G401 (cell line): Measurements from ENCODE around the gene SRRM5. TPM values are rescaled to one million over a fixed set of nuclear protein-coding genes. Genes with fewer than 3 reads are reported as not detected.
A peak's percentile ranks its signal among the peaks of the same experiment; 100 is the strongest.
"Not testable (repeated sequence)": the region's sequence is repeated elsewhere in the genome, so short reads cannot be mapped to it uniquely, and the experiment has no call there.

Experiments used
- DNase-seq: peaks from one replicate; pipeline ENCODE4 v3.0.0-alpha.2; 2015; ENCODE audit warnings: low spot score
- in situ Hi-C: cut with HindIII; loops from 2 replicates; pipeline ENCODE4 v1.10.0; 2016; ENCODE audit warnings: low sequenced_read_pairs, mixed read lengths
- total RNA-seq: library from RNA; depleted of rRNA; stranded (reverse); fragments of >200 nt; shearing (Covaris generic); gene quantifications from 2 replicates; pipeline ENCODE4 v1.2.3, GENCODE V29; 2014

The SRRM5 gene
- total RNA-seq, 1 experiment from 2014 or later = not detected

DNA sequence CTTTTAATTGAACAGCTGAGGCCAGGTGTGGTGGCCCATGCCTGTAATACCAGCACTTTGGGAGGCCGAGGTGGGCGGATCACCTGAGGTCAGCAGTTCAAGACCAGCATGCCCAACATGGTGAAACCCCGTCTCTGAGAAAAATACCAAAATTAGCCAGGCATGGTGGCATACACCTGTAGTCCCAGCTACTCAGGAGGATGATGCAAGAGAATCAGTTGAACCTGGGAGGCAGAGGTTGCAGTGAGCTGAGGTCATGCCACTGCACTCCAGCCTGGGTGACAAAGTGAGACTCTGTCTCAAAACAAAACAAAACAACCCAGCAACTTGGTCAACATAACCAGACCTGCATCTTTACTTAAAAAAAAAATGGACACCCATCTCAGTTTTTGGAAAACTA, 24.9 kb upstream of the SRRM5 start:
- DNase-seq, in situ Hi-C loops: not testable (repeated sequence)

DNA sequence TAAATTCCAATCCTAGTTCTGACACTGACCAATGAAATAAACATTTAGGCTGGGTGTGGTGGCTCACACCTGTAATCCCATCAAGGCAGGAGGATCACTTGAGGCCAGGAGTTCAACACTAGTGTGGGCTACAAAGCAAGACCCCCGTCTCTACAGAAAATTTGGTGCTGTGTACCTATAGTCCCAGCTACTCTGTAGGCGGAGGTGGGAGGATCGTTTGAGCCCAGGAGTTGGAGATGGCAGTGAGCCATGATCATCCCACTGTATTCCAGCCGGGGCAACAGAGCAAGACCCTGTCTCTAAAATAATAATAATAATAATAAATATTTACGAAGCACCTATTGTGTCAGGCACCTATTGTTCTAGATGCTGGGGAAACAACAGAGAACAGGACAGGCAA, 22.6 kb upstream of the SRRM5 start:
- in situ Hi-C loops = no loop called here
- no peak for DNase-seq

DNA sequence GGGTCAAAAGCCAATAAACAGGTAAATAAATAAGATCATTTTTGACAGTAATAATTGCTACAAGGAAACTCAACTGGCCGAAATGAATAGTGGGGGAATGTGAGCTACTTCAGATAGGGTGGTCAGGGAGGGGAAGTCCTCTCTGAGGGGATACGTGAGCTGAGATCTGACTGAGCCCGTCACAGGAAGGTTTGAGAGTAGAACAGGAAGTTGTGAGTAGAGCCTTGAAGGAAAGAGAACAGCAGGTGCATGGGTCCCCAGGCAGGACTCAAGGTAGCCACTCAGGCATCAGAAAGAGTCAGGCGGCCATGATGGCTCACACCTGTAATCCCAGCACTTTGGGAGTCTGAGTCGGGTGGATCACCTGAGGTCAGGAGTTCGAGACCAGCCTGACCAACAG, 22.2 kb upstream of the SRRM5 start:
- in situ Hi-C loops = no loop called here

DNA sequence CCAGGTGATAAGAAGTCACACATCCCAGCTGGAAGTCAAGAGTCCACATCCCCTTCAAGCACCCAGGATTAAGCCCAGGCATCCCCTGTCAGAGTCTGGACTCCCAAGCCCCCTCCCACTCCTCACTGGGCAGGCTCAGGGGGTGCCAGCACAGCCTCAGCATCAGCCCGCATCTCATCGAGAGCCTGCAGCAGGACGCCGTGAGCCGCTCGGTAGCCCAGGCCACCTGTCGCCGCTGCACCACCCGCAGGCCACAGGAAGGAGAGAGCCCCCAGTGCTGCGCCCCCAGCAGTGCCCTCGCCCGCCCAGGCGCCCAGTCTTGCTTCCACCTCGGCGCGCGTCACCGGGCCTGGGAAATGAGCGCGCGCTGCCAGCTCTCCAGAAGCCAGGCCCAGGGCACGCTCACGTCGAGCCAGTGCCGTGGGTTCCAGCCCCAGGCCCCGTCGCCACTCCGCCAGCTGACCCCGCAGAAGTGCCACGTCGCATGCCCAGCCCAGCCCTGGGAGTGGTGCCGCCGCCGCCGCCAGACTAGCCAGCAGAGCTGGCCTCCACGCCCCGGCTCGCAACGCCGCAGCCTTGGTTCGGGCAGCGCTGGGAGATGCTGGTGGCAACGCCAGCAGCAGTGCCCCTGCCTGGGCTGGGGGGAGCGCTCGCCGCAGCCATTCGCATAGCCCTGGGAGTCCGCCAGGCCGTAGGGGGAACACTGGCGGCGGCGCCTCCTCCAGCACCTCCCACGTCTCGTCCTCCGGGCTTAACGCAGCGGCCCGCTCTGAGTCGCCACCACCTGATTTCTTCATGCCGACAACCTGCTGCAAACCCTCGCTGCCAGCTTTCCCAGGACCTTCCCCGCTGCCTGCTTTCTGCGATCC, 19.8 kb upstream of the SRRM5 start:
- in situ Hi-C loops = no loop called here

More for the DNA sequence above, 22.2 kb upstream of the SRRM5 start:
- no peak for DNase-seq

DNA sequence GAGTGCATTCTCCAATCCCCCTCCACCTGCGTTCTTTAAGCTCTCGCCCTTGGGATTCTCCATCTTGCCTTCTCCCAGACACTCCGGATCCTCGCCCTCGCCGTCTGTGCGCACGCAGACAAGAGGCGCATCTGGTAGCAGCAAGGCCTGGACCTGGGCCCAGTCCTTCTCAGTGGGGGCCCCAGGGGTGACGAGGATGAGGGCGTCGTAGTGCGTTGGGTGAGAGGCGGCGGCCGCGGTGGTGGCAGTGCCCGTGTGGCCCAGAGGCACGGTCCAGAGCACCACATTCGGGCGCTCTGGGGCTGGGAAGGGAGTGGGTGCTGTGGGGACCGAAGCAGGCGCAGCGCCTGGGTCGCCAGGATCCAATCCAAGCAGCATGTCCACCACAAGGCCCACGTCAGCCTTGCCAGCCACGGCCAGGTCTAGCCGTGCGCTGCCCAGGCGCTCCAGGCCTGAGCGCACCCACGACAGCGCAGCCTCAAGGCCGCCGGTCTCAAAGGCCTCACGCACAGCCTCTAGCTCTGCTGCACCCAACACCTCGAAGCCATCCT, 19.0 kb upstream of the SRRM5 start:
- DNase-seq = no peak
- in situ Hi-C loops = no loop called here

More for the DNA sequence above, 19.8 kb upstream of the SRRM5 start:
- DNase-seq = no peak

DNA sequence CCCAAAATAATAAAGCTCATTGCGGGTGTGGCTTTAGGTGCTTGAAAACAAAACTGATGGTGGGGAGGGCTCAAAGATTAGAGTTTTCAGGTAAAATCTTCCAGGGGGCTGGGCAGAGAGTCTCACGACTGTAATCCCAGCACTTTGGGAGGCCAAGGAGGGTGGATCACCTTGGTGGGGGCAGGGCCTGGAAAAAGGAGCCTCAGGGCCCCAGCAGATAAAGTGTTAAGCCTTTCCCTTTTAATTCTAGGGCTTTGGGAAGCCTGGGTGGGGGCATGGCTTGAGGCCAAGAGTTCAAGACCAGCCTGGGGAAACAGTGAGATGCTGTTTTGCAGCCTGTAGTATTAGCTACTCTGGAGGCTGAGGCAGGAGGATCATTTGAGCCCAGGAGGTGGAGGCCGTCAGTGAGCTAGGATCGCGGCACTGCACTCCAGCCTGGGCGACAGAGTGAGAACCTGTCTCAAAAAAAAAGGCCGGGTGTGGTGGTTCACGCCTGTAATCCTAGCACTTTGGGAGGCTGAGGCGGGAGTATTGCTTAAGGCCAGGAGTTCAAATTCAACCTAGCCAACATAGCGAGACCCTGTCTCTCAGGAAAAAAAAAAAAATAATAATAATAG, 17.7 kb upstream of the SRRM5 start:
- DNase-seq = no peak
- in situ Hi-C loops = no loop called here

DNA sequence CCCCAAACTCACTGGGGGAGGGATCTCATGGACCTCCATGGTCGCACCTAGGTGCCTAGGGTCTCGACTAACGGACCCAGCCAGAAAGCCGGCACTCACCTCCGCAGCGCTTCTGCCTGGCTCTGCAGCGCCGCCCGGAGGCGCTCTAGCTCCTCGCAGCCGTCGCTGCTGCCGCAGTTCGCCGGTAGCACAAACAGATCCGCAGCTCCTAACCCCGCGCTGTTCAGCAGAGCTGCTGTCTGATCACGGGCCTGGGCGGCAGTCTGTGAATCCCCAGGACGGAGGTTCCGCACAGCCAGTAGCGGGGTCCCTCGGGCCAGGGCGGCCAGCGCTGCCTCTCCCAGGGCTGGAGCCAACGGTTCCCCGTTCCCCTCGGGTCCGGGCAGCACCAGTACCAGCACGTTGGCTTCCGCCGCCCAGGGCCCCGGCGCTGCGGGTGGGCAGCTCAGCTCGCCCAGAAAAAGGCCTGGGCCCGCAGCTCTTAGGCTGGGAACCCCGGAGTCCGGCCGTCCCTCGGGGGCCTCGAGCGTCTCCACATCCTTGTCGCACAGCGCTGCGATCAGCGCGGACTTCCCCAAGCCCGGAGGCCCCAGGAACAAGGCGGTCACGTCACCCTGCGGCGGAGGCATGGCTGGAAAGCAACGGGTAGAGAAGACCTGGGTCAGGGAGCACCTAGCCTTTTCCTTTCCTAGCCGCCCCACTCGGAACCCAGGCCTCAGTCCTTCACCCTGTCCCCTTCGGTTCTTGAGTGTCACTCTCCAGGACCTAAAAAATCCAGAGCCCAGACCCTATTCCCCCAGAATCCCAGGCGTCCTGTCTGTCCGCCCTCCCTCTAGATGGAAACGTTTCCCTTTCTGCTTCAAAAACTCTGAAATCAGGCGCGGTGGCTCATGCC, 16.9 kb upstream of the SRRM5 start:
- DNase-seq = peak; percentile 44
- in situ Hi-C loops = no loop called here

DNA sequence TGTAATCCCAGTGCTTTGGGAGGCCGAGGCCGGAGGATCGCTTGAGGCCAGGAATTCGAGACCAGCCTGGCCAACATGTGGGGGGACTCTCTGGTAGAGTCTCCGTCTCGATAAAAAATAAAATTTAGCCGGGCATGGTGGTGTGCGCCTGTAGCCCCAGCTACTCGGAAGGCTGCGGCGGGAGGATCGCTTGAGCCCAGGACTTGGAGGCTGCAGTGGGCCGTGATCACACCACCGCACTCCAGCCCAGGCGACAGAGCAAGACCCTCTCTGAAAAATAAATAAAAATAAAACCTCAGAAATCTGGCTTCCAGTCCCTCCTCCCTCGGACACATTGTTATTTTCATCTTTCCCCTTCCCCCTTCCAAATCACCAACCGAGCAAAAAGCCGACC, 16.3 kb upstream of the SRRM5 start:
- in situ Hi-C loops = no loop called here
- DNase-seq = no peak

DNA sequence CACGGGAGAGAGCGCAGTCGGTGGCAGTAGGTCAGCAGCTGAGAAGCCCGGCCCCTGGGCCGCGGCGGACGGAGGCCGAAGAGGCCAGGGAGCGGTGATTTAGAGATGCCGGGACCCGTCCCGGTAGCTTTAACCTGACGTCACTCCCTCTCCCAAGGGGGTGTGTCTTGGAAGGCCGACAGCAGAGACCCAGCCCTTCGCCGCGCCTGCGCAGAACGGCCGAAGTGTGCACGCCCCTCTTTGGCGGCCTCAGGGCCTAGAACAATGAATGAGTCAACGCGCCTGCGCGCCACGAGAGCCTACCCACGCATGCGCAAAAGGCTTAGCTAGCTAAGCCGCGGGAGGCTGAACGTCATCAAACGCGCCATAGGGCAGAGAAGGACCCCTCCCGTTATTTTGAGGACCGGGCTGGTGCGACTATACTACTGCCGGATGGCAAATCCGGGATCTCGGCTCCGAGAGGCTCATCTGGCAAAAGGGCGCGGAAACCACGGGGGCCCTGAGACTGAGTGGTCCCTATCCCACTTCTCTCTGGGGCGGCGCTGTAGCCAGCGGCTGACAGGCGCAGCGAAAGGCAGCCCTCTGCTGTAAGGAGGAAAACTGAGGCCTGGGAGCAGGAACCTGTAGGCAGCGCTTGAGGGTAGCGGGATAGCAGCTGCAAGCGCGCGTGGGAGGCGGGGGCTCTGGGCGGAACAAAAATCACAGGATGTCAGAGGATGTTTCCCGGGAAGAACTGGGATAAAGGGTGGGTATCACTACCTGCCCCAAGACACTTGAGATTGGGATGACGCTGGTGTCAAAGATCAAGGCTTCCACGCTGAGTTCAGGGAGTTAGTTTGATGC, 15.7 kb upstream of the SRRM5 start, which contains the start of the genes IRGQ and ZNF576:
TSS of gene IRGQ (minus strand) at position 136 of the 843 bp plus-strand sequence. CDS start 796 bp downstream, outside the sequence.
TSS of gene ZNF576 (plus strand) at position 597 of the 843 bp plus-strand sequence. CDS start 514 bp downstream, outside the sequence.
- DNase-seq = peak; percentile 99
- in situ Hi-C loops = no loop called here

DNA sequence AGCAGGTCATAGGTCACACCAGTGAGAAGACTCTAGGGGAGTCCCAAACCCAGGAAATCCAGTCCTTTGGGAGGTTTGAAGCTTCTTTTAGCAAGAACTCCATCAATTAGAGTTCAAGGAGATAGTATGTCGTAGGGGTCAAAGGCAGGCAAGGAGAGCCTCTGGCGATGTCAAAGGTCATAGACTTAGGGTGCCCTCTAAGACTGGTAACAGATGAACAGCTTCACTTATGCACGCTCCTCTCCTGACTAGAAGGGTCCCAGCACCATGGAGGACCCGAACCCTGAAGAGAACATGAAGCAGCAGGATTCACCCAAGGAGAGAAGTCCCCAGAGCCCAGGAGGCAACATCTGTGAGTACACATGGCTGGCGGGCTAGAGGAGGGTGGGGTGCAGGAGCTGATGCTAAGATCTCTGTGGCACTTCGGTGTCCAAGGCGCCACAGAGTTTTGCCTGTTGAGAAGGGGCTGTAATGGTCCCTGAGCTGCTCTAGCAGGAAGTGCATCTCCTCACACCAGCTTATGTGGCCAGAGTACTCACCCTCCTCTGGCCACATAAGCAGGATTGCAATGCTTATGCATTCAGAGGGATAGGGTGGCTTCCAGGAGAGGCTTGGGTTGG, 14.9 kb upstream of the SRRM5 start:
- DNase-seq = no peak
- in situ Hi-C loops = no loop called here

DNA sequence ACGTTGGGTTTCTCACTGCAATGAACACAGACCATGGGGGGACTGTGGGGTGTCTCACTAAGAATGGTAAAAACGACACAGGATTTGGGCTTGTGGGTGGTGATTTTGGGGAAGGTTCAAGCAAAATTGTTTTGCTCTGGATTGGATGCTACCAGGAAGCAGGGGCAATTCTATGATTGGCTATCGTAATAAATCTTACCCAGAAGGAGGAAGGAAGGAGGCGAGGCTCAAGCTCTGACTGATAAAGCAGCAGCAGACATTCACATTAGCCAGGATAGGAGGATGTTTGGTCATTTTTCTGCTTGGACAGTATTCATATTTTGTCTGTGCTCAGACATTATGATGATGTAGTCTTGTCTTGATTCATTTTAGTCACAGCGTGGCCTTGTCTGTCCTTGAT, 14.0 kb upstream of the SRRM5 start:
- DNase-seq = no peak
- in situ Hi-C loops = no loop called here

DNA sequence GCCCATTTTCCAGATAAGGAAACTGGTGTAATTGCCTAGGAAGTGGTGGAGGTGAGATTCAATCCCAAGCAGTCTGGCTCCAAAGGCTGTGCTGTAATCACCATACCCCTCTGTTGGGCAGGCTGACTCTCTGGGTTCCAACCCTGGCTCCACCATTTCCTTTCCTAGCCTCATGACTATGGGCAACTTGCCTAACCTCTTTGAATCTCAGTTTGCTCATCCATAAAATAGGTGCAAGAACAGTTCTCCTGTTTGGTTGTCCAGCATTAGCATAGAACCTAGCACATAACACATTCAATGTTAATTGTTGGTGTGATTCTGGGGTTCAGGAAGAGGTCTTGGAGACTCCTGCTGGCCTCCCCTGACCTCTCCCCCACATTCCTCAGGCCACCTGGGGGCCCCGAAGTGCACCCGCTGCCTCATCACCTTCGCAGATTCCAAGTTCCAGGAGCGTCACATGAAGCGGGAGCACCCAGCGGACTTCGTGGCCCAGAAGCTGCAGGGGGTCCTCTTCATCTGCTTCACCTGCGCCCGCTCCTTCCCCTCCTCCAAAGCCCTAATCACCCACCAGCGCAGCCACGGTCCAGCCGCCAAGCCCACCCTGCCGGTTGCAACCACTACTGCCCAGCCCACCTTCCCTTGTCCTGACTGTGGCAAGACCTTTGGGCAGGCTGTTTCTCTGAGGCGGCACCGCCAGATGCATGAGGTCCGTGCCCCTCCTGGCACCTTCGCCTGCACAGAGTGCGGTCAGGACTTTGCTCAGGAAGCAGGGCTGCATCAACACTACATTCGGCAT, 13.2 kb upstream of the SRRM5 start:
- in situ Hi-C loops = no loop called here
- DNase-seq = no peak

DNA sequence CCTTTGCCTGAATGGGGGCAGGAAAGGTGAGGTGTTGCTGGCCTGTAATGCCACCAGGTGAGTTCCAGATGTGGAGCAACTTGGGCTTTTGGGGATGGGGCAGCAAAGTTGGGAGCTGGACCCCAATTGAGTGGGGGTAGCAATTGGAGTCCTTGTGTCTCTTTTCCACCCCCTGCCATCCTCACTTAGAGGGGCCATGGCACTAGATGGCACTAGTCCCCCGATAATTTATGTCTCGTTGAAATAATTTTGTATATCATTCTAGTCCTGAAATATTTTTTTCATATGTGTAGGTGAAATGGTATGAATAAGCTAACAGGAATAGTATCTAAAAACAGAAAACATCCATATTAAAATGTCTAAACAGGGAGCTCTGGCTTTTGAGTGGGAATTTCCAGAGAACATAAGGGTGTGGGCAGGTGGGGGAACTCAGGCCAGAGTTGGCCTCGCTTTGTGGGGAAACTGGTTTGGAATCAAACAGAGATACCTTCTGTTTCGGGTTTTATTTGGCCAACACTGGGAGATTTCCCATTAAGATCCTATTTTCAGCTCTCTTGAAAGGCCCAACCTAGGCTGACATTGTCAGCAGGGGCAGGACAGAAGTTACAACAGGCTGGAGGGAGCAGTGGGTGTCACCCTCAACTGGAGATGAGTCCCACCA, 12.1 kb upstream of the SRRM5 start:
- in situ Hi-C loops = no loop called here
- DNase-seq = peak; percentile 82

DNA sequence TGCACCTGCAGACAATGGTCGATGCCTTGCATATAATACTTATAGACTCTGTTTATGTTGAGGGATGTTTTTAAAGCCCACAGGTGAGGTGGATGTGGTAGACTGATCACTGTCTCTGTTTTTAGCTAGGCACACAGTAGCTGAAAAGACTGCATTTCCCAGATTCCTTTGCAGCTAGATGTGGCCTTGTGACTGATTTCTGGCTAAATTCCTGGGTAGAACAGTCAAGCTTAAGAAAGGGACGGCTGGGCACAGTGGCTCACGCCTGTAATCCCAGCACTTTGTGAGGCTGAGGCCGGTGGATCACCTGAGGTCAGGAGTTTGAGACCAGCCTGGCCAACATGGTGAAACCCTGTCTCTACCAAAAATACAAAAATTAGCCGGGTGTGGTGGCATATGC, 11.6 kb upstream of the SRRM5 start:
- in situ Hi-C loops = not testable (repeated sequence)
- peak; percentile 85 for DNase-seq

DNA sequence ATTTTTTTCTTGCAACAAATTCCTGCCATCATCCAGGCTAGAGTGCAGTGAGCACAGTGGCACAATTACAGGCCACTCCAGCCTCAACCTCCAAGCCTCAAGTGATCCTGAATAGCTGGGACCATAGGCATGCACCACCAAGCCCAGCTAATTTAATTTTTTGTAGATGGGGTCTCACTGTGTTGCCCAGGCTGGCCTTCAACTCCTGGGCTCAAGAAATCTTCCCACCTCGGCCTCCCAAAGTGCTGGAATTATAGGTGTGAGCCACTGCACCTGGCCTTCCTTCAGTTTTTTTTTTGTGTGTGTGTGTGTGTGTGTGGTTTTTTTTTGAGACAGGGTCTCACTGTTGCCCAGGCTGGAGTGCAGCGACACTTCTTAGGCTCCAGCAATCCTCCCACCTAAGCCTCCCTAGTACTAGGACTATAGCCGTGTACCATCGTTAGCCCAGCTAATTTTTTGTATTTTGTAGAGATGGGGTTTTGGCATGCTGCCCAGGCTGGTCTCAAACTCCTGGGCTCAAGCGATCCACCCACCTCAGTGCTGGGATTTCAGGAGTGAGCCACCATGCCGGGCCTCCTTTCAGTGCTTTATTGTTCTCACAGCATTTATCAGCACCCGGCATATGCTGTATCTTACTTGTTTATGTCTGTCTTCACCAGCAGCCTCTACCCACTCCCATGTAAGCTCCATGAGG, 5.9 kb upstream of the SRRM5 start:
- DNase-seq = no peak
- in situ Hi-C loops = no loop called here

DNA sequence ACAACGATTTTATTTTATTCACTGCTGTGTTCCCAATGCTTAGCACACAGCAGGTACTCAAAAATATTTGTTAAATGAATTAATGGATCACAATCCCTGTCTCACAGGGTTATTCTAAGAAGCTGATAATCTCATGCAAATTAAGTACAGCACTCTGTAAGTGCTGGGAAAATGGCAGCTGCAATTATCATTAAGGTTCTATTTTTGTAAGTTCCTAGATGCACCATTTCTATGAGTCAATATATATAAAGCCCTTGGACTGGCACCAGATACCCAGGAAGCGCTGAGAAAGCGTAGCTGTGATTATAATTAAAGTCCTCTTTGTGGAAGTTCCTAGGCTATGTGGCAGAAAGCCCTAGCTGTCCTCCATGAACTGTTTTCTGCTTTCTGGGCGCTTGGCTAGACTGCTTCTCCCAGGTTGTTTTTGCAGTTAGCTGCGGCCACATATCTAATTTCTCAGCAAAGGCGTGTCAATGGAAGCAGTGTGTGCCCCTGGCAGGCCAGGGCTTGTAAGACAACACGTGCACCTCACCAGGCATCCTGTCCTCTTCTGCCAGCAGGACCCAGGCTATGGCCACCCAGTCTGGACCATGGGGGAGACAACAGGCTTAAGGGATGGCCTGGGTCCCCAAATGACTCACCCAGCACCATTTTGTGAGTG, 5.2 kb upstream of the SRRM5 start:
- in situ Hi-C loops = no loop called here

More for the DNA sequence above, 5.2 kb upstream of the SRRM5 start:
- DNase-seq = no peak
